Keratinocyte (primary cell): ENCODE data around the gene NOB1. TPM values are rescaled to one million over a fixed set of nuclear protein-coding genes. Genes with fewer than 3 reads are reported as not detected.

Experiments
- DNase-seq: peaks from one replicate; pipeline ENCODE4 v3.0.0-alpha.2; 2011; ENCODE audit warnings: low read depth, missing footprints, low spot score
- FAIRE-seq: peaks from 2 replicates; lab custom pipeline; 2011; peaks lifted over from hg19 to GRCh38; lab: Jason Lieb, UNC
- H2AFZ ChIP-seq: 2 replicates; pipeline ENCODE4 v1.6.0; 2012; ENCODE audit warnings: low read length, control low read depth, inconsistent platforms; ENCODE audit not compliant: control insufficient read depth
- H3K27ac ChIP-seq: 2 replicates; pipeline ENCODE4 v1.5.1; 2011; ENCODE audit warnings: low read length; ENCODE audit not compliant: control insufficient read depth, insufficient read depth
- H3K27me3 ChIP-seq: 3 replicates; pipeline ENCODE4 v1.6.0; 2011; ENCODE audit warnings: low read length; ENCODE audit not compliant: control insufficient read depth, insufficient read depth; ENCODE audit errors: extremely low read depth
- H3K36me3 ChIP-seq, 2 experiments: 2 replicates in 1 of 2; 3 replicates in 1 of 2; pipeline ENCODE4 v1.5.1; 2011; ENCODE audit warnings: low read length in 2 of 2, mild to moderate bottlenecking in 1 of 2; ENCODE audit not compliant: control insufficient read depth in 2 of 2, insufficient read depth in 2 of 2; ENCODE audit errors: extremely low read depth in 1 of 2
- H3K4me1 ChIP-seq: 3 replicates; pipeline ENCODE4 v1.5.1; 2011; ENCODE audit warnings: low read length; ENCODE audit not compliant: control insufficient read depth, insufficient read depth; ENCODE audit errors: extremely low read depth
- H3K4me2 ChIP-seq: 3 replicates; pipeline ENCODE4 v1.6.0; 2011; ENCODE audit warnings: low read depth, low read length; ENCODE audit not compliant: control insufficient read depth, insufficient read depth; ENCODE audit errors: extremely low read depth
- H3K4me3 ChIP-seq, 3 experiments: fragments of 200-600 bp in 1 of 3; sonication (generic) in 1 of 3; 2 replicates in 2 of 3; 3 replicates in 1 of 3; pipeline ENCODE4 v1.5.1; 2011 to 2016; ENCODE audit warnings: low read length in 3 of 3, mild to moderate bottlenecking in 3 of 3, control low read depth in 2 of 3, inconsistent platforms in 1 of 3, low read depth in 1 of 3, mixed read lengths in 1 of 3, mixed run types in 1 of 3, moderate library complexity in 1 of 3; ENCODE audit not compliant: control insufficient read depth in 2 of 3, insufficient read depth in 2 of 3; ENCODE audit errors: extremely low read depth in 1 of 3
- H3K79me2 ChIP-seq: 2 replicates; pipeline ENCODE4 v1.6.0; 2012; ENCODE audit warnings: low read length; ENCODE audit not compliant: control insufficient read depth, insufficient read depth
- H3K9ac ChIP-seq: 3 replicates; pipeline ENCODE4 v1.6.0; 2011; ENCODE audit warnings: low read length; ENCODE audit not compliant: control insufficient read depth, insufficient read depth; ENCODE audit errors: extremely low read depth
- H3K9me1 ChIP-seq: 3 replicates; pipeline ENCODE4 v1.6.0; 2011; ENCODE audit warnings: low read length; ENCODE audit not compliant: control insufficient read depth, insufficient read depth; ENCODE audit errors: extremely low read depth
- H3K9me3 ChIP-seq: 2 replicates; pipeline ENCODE4 v1.5.1; 2012; ENCODE audit warnings: low read depth, low read length; ENCODE audit not compliant: control insufficient read depth
- H4K20me1 ChIP-seq: 3 replicates; pipeline ENCODE4 v1.6.0; 2011; ENCODE audit warnings: low read length; ENCODE audit not compliant: control insufficient read depth, insufficient read depth; ENCODE audit errors: extremely low read depth
- EZH2 ChIP-seq: IDR thresholded peaks from one replicate; pipeline ENCODE4 v1.6.1; 2012; ENCODE audit warnings: inconsistent platforms, mild to moderate bottlenecking, low read length, moderate library complexity
- dilution Hi-C: fragments of 300-500 bp; cut with MboI; formaldehyde crosslinking; loops from one replicate; pipeline ENCODE4 v1.7.0; 2020; ENCODE audit warnings: low sequenced_read_pairs; ENCODE audit not compliant: extremely low pct_ligation_motif_present
- polyA plus RNA-seq, 5 experiments: library from polyadenylated mRNA; depleted of rRNA in 3 of 5; stranded (reverse) in 3 of 5; stranded (forward) in 1 of 5; unstranded in 1 of 5; fragments of >200 nt; gene quantifications; 1 replicate in 1 of 5; 2 replicates in 3 of 5; 3 replicates in 1 of 5; pipeline versions ENCODE4 v1.2.1 to v1.2.3, GENCODE V29; 2011 to 2012; ENCODE audit warnings: missing spikeins in 2 of 5, low read depth in 1 of 5, low replicate concordance in 1 of 5
- TF ChIP-seq, protein P1 (sequence below), 3 experiments: IDR thresholded peaks in 1 of 3; conservative IDR thresholded peaks in 1 of 3; optimal IDR thresholded peaks in 1 of 3; 2 replicates in 2 of 3; 3 replicates in 1 of 3; pipeline versions ENCODE3 to v1.5.1; 2011; ENCODE audit warnings: low read length in 3 of 3, mild to moderate bottlenecking in 3 of 3, moderate library complexity in 2 of 3, control low read depth in 1 of 3, inconsistent platforms in 1 of 3; ENCODE audit not compliant: insufficient read depth in 2 of 3; ENCODE audit errors: extremely low read depth in 1 of 3

The NOB1 gene
- polyA plus RNA-seq, 1 donor (not counting 4 experiments of a cell fraction or from before 2014, with no cell fraction given): 63.0 TPM

DNA sequence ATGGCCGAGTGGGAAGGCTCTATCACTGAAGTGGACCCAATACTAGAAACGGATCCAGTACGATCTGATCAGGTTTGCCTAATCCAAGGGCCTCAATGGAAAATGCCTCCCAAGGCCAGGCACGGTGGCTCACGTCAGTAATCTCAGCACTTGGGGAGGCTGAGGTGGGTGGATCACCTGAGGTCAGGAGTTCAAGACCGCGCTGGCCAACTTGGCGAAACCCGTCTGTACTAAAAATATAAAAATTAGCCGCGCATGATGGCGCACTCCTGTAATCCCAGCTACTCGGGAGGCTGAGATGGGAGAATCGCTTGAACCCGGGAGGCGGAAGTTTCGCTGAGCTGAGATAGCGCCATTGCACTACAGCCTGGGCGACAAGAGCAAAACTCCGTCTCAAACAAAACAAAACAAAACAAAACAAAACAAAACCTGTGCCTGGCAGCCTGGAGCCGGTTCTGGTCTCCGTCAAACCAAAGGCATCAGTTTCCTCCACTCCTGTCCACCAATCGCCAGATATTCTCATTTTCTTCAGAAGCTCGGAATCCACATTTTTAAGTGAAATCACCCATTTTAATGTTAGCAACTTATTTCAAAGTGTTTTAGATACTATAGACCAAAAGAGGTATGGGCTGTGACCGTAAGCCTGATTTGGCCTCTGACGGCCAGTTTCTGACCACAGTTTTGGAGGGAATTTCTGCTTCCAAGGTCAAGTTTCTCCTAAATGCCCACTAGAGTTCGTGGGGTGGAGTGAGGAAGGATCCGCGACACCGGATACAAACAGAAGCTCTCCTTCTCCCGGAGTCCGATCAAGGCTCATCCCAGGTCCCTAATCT lies 29.0 kb downstream of the NOB1 start:
- Histone ChIP-seq H3K27ac (peak overlapping the region; percentile 78), H3K9me3 (no peaks in the 10 kb centered on the region), H3K9me1 (no peaks in the 10 kb centered on the region), H3K4me2 (peak overlapping the region; percentile 81), H4K20me1 (no peaks in the 10 kb centered on the region), H3K4me1 (peaks cover 27% of the 10 kb centered on the region), H2AFZ (peak overlapping the region; percentile 70), H3K9ac (peak overlapping the region; percentile 70), H3K4me3 (peak overlapping the region; percentile 43 to 80 (median 78)), H3K27me3 (no peaks in the 10 kb centered on the region), H3K79me2 (peaks cover 29% of the 10 kb centered on the region), H3K36me3 (peaks cover 2 to 5% of the 10 kb centered on the region in 2 experiments)
- TF ChIP-seq, protein P1, sequence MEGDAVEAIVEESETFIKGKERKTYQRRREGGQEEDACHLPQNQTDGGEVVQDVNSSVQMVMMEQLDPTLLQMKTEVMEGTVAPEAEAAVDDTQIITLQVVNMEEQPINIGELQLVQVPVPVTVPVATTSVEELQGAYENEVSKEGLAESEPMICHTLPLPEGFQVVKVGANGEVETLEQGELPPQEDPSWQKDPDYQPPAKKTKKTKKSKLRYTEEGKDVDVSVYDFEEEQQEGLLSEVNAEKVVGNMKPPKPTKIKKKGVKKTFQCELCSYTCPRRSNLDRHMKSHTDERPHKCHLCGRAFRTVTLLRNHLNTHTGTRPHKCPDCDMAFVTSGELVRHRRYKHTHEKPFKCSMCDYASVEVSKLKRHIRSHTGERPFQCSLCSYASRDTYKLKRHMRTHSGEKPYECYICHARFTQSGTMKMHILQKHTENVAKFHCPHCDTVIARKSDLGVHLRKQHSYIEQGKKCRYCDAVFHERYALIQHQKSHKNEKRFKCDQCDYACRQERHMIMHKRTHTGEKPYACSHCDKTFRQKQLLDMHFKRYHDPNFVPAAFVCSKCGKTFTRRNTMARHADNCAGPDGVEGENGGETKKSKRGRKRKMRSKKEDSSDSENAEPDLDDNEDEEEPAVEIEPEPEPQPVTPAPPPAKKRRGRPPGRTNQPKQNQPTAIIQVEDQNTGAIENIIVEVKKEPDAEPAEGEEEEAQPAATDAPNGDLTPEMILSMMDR (optimal IDR thresholded peaks at IDR 0.05 in 1 of 3, IDR thresholded peaks at IDR 0.05 in 1 of 3, conservative IDR thresholded peaks at IDR 0.05 in 1 of 3; ENCODE audit: extremely low read depth in 1 of 3, insufficient read depth in 2 of 3, low read length in 3 of 3): no peak
- TF ChIP-seq EZH2: no peak
- dilution Hi-C loops: no loop called here
- DNase-seq (no peak), FAIRE-seq (no peak)

DNA sequence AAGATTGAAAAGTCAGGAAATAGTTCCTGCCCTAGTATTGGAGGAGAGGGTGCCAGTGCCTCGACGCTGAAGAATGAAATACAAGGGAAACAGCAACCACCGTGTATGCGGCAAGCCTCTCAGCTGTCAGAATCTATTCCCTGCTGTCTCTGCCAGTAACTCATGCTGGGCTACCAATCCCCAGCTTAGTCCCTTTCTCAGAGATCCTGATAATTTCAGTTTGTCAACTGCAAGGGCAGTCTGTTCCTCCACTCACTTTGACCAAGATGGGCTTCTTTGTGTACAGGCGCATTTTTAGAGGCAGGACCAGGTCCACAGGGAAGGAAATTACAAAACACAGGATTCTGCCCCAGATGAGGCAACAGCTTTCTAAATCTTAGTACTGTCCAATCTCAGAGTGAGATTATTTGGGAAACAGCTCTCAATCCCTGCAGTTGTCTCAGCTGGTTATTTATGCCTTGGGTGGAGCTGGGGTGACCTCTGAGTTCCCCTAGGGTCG lies 29.7 kb downstream of the NOB1 start:
- Histone ChIP-seq H3K36me3 (peaks cover 2 to 5% of the 10 kb centered on the region in 2 experiments), H3K4me1 (peaks cover 27% of the 10 kb centered on the region), H3K27ac (peak overlapping the region; percentile 30), H3K9ac (peak overlapping the region; percentile 44), H2AFZ (peak overlapping the region; percentile 31), H3K27me3 (no peaks in the 10 kb centered on the region), H3K79me2 (peaks cover 31% of the 10 kb centered on the region), H3K9me3 (no peaks in the 10 kb centered on the region), H3K4me2 (peak overlapping the region; percentile 81), H3K4me3 (peak overlapping the region in 2 of 3 experiments; percentile 32 to 78), H3K9me1 (no peaks in the 10 kb centered on the region), H4K20me1 (no peaks in the 10 kb centered on the region)
- dilution Hi-C loops: no loop called here
- no peak for DNase-seq
- no peak for TF ChIP-seq EZH2
- TF ChIP-seq, protein P1 (optimal IDR thresholded peaks at IDR 0.05 in 1 of 3, IDR thresholded peaks at IDR 0.05 in 1 of 3, conservative IDR thresholded peaks at IDR 0.05 in 1 of 3; ENCODE audit: extremely low read depth in 1 of 3, insufficient read depth in 2 of 3, low read length in 3 of 3): no peak
- FAIRE-seq: no peak
